ENCODE data around the gene TSPAN4.

GRCh38 chr11:877565-877964 is 34.9 kb downstream of the TSPAN4 start:
- TF ChIP-seq EZH2 (IDR thresholded peaks at IDR 0.05; ENCODE audit: low read length, missing control alignments) (no peak), CTCF (conservative IDR thresholded peaks at IDR 0.05 in 1 of 2, IDR thresholded peaks at IDR 0.05 in 1 of 2; ENCODE audit: low read depth in 1 of 2, low read length in 2 of 2) (no peak)

Data from fibroblast of lung (primary cell).